MCF 10A (cell line): ENCODE results near the gene TTLL8. TPM values are rescaled to one million over a fixed set of nuclear protein-coding genes. Genes with fewer than 3 reads are reported as not detected.

Source experiments
- BruUV-seq: library from RNA; stranded (reverse); fragments of 400-500 nt; replicated peaks from 2 replicates; lab custom pipeline; 2021; lab: Mats Ljungman, UMichigan
- CTCF ChIA-PET: fragments of 300-600 bp; sonication (Branson Sonifier 250); formaldehyde crosslinking; extraction: SDS; loops from one replicate; lab custom pipeline; 2021; ENCODE audit warnings: antibody characterized with exemption, inconsistent platforms; lab: Yijun Ruan, JAX
- POLR2A ChIA-PET: fragments of 300-600, 350-650 bp; sonication (Branson Sonifier 250); formaldehyde crosslinking; extraction: SDS; loops from one replicate; lab custom pipeline; 2020; ENCODE audit warnings: antibody characterized with exemption, inconsistent platforms; lab: Yijun Ruan, JAX
- DNase-seq: peaks from one replicate; pipeline ENCODE4 v3.0.0-alpha.2; 2018; ENCODE audit not compliant: unreplicated experiment
- H3K27ac Mint-ChIP-seq: one replicate; pipeline ENCODE4 v1.8.0; 2022; ENCODE audit warnings: mild to moderate bottlenecking, low read depth, mixed read lengths; ENCODE audit not compliant: unreplicated experiment
- H3K27me3 Mint-ChIP-seq: one replicate; pipeline ENCODE4 v1.8.0; 2022; ENCODE audit warnings: mixed read lengths; ENCODE audit not compliant: insufficient read depth, unreplicated experiment
- H3K36me3 Mint-ChIP-seq: one replicate; pipeline ENCODE4 v1.8.0; 2022; ENCODE audit warnings: mild to moderate bottlenecking, moderate library complexity, mixed read lengths; ENCODE audit not compliant: insufficient read depth, unreplicated experiment
- H3K4me1 Mint-ChIP-seq: one replicate; pipeline ENCODE4 v1.8.0; 2022; ENCODE audit warnings: mixed read lengths; ENCODE audit not compliant: insufficient read depth, unreplicated experiment
- H3K4me3 Mint-ChIP-seq: one replicate; pipeline ENCODE4 v1.8.0; 2022; ENCODE audit warnings: mild to moderate bottlenecking, moderate library complexity, mixed read lengths; ENCODE audit not compliant: unreplicated experiment
- H3K9me3 Mint-ChIP-seq: one replicate; pipeline ENCODE4 v1.8.0; 2022; ENCODE audit warnings: mixed read lengths; ENCODE audit not compliant: unreplicated experiment
- intact Hi-C: fragments of 100-400 bp; cut with micrococcal nuclease; formaldehyde crosslinking; loops from 2 replicates; pipeline ENCODE4 v1.14.1; 2022
- total RNA-seq: library from RNA; stranded (reverse); gene quantifications from 2 replicates; pipeline ENCODE4 v1.2.3, GENCODE V29; 2022
- TF ChIP-seq, protein P1 (sequence below): fragments of 200-600 bp; IDR thresholded peaks from one replicate; pipeline ENCODE4 v1.8.0; 2022; ENCODE audit warnings: antibody characterized with exemption, mild to moderate bottlenecking; ENCODE audit not compliant: unreplicated experiment

TTLL8 gene
- total RNA-seq, 1 experiment from 2014 or later = not detected

GRCh38 chr22:50001388-50002231, 56.5 kb downstream of the TTLL8 start:
- ChIA-PET POLR2A (interaction anchor here (0.6 kb wide), 1 partner anchor 22 kb away, joined by 4 read pairs; no protein-coding TSS in a partner anchor), CTCF (no interaction called here)
- BruUV-seq = no TSS peak
- intact Hi-C loops = no loop called here
- DNase-seq = no peak
- no peak overlapping the region for H3K27ac Mint-ChIP-seq
- no peaks in the 10 kb centered on the region for H3K36me3 Mint-ChIP-seq
- TF ChIP-seq, protein P1, sequence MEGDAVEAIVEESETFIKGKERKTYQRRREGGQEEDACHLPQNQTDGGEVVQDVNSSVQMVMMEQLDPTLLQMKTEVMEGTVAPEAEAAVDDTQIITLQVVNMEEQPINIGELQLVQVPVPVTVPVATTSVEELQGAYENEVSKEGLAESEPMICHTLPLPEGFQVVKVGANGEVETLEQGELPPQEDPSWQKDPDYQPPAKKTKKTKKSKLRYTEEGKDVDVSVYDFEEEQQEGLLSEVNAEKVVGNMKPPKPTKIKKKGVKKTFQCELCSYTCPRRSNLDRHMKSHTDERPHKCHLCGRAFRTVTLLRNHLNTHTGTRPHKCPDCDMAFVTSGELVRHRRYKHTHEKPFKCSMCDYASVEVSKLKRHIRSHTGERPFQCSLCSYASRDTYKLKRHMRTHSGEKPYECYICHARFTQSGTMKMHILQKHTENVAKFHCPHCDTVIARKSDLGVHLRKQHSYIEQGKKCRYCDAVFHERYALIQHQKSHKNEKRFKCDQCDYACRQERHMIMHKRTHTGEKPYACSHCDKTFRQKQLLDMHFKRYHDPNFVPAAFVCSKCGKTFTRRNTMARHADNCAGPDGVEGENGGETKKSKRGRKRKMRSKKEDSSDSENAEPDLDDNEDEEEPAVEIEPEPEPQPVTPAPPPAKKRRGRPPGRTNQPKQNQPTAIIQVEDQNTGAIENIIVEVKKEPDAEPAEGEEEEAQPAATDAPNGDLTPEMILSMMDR = no peak
- no peaks in the 10 kb centered on the region for H3K27me3 Mint-ChIP-seq
- H3K4me1 Mint-ChIP-seq = peaks cover under 1% of the 10 kb centered on the region
- no peak overlapping the region for H3K4me3 Mint-ChIP-seq
- H3K9me3 Mint-ChIP-seq = no peaks in the 10 kb centered on the region

GRCh38 chr22:50000587-50001387, 57.3 kb downstream of the TTLL8 start:
- ChIA-PET POLR2A (interaction anchor here (0.6 kb wide), 1 partner anchor 23 kb away, joined by 4 read pairs; no protein-coding TSS in a partner anchor), CTCF (no interaction called here)
- no peak overlapping the region for H3K4me3 Mint-ChIP-seq
- intact Hi-C loops = no loop called here
- H3K9me3 Mint-ChIP-seq = no peaks in the 10 kb centered on the region
- BruUV-seq = no TSS peak
- H3K27me3 Mint-ChIP-seq = no peaks in the 10 kb centered on the region
- no peaks in the 10 kb centered on the region for H3K36me3 Mint-ChIP-seq
- TF ChIP-seq, protein P1 = no peak
- no peak for DNase-seq
- H3K27ac Mint-ChIP-seq = no peak overlapping the region
- H3K4me1 Mint-ChIP-seq = peaks cover 6% of the 10 kb centered on the region

- intact Hi-C loops = no loop called here
- Mint-ChIP-seq H3K9me3 (no peaks in the 10 kb centered on the region), H3K27me3 (no peaks in the 10 kb centered on the region), H3K4me1 (peaks cover 6% of the 10 kb centered on the region), H3K36me3 (no peaks in the 10 kb centered on the region), H3K4me3 (no peak overlapping the region), H3K27ac (no peak overlapping the region)
- DNase-seq = no peak
- no TSS peak for BruUV-seq
- TF ChIP-seq, protein P1 = no peak
- ChIA-PET POLR2A (no interaction called here), CTCF (interaction anchor here (1.1 kb wide), 1 partner anchor 10 kb away, joined by 5 read pairs; no protein-coding TSS in a partner anchor)
Measured at GRCh38 chr22:49999946-50000586, 58.0 kb downstream of the TTLL8 start.
